Natural killer cell treated with Interleukin-12 subunit alpha and Interleukin-12 subunit beta and Interleukin-15 and Interleukin-18, amount 100 ng/mL, for 72 hours (primary cell): ENCODE data around the gene RAMP1. TPM values are rescaled to one million over a fixed set of nuclear protein-coding genes. Genes with fewer than 3 reads are reported as not detected.
"Not testable (repeated sequence)": the region's sequence is repeated elsewhere in the genome, so short reads cannot be mapped to it uniquely, and the experiment has no call there.

Experiments
- ATAC-seq, 2 donors: fragments of 150-1000 bp; cut with Tn5 transposase in 1 of 2; sonication (Bioruptor Pico), chemical (Tn5 transposase) in 1 of 2; 2 replicates each; pipeline ENCODE4 v1.10.0; 2021
- DNase-seq: peaks from one replicate; pipeline ENCODE4 v3.0.0; 2022; ENCODE audit warnings: low spot score
- H3K27ac Mint-ChIP-seq, 2 donors: 1 replicate in 1 of 2; 2 replicates in 1 of 2; pipeline ENCODE4 v1.8.0; 2022; ENCODE audit warnings: mixed read lengths in 2 of 2, mild to moderate bottlenecking in 1 of 2, moderate library complexity in 1 of 2
- H3K27me3 Mint-ChIP-seq, 2 donors: 1 replicate in 1 of 2; 2 replicates in 1 of 2; pipeline ENCODE4 v1.8.0; 2022; ENCODE audit warnings: mixed read lengths in 2 of 2
- H3K36me3 Mint-ChIP-seq: one replicate; pipeline ENCODE4 v1.8.0; 2022; ENCODE audit warnings: mixed read lengths
- H3K4me1 Mint-ChIP-seq, 2 donors: 1 replicate in 1 of 2; 2 replicates in 1 of 2; pipeline ENCODE4 v1.8.0; 2022; ENCODE audit warnings: low read depth in 2 of 2, mixed read lengths in 2 of 2, mild to moderate bottlenecking in 1 of 2
- H3K4me3 Mint-ChIP-seq: one replicate; pipeline ENCODE4 v1.8.0; 2022; ENCODE audit warnings: mixed read lengths
- H3K9me3 Mint-ChIP-seq: 2 replicates; pipeline ENCODE4 v1.8.0; 2022; ENCODE audit warnings: mixed read lengths
- total RNA-seq, 2 donors: library from RNA; stranded (reverse); gene quantifications; one replicate each; pipeline ENCODE4 v1.2.3, GENCODE V29; 2022

RAMP1 gene
- total RNA-seq, 2 donors from 2014 or later, result 1.5 to 7.4 TPM

DNA sequence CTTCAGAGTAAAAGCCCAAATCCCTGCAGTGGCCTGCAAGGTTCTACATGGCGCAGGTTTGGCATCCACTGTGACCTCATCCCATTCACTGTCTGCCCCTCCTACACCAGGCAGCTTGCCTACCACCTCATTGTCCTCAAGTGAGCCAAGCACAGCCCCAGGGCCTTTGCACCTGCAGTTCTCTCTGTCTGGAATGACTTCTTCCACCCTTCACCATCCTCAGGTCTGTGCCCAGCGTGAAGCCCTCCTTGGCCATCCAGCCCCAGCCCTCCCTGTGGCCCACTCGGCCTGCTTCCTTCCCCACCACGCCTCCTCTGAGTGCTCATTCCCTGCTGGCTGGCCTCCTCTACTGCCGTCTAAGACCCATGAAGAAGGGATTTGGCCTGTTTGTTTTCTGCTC is 74.8 kb downstream of the RAMP1 start:
- no peaks in the 10 kb centered on the region for H3K27me3 Mint-ChIP-seq
- no peaks in the 10 kb centered on the region for H3K36me3 Mint-ChIP-seq
- no peaks in the 10 kb centered on the region for H3K9me3 Mint-ChIP-seq
- H3K4me3 Mint-ChIP-seq, result no peak overlapping the region
- H3K4me1 Mint-ChIP-seq, result peaks cover 0 to 22% of the 10 kb centered on the region in 2 donors
- ATAC-seq, result no peak
- peak overlapping the region in 1 of 2 donors; percentile 7 for H3K27ac Mint-ChIP-seq
- no peak for DNase-seq

DNA sequence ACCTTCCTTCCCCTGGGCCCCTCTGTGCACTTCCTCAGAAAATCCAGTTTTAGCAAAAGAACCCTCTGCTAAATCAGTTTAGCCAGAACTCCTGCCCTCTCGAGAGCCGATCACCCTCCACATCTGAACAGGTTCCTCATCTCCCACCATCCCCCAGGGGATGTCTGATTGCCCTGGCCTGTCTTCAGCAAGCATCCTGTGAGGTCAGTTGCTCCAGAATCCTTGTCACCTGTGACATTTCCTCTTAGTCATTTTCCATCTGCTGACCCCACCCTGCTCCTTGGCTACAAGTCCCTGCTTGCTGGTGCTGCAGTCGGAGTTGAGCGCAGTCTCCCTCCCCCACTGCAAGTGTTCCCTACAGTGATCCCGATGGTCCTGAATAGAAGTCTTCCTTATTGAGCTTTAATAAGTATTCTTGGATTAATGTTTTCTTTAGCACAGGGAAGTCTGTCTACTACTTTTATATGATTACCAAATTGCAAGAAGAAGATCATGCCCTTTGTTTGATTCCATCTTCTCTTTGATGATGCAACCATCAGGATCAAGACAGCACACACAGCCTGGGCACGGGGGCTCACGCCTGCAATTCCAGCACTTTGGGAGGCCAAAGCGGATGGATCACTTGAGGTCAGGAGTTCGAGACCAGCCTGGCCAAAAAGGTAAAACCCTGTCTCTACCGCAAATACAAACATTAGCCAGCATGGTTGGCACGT is 76.5 kb downstream of the RAMP1 start:
- Mint-ChIP-seq H3K4me3 (no peak overlapping the region), H3K36me3 (no peaks in the 10 kb centered on the region), H3K9me3 (no peaks in the 10 kb centered on the region), H3K27ac (no peak overlapping the region), H3K27me3 (no peaks in the 10 kb centered on the region), H3K4me1 (peaks cover 13 to 36% of the 10 kb centered on the region in 2 donors)
- no peak for ATAC-seq
- DNase-seq, result no peak

DNA sequence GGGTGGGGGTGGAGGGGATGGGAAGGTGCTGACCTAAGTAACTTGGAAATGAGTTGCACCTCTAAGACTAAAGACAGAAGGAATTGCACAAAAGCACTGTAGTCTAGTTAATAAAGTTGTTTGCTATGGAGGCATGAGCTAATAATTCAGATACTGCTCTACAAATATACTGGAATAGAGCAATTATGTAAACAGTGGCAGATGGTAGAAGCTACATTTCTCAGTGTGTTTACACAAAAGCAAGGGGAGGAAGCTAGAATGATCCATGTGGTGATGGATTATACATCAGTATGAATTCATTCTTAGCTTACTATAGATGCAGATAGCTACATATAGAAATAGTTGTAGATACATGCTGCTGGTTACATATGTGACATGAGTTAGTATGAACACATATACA is 79.8 kb downstream of the RAMP1 start:
- H3K9me3 Mint-ChIP-seq, result no peaks in the 10 kb centered on the region
- DNase-seq (no peak), ATAC-seq (no peak)
- H3K4me3 Mint-ChIP-seq, result no peak overlapping the region
- H3K27me3 Mint-ChIP-seq, result no peaks in the 10 kb centered on the region
- no peaks in the 10 kb centered on the region for H3K36me3 Mint-ChIP-seq
- peaks cover 38 to 56% of the 10 kb centered on the region in 2 donors for H3K4me1 Mint-ChIP-seq
- no peak overlapping the region for H3K27ac Mint-ChIP-seq

GRCh38 chr2:237940828-237941227 is 81.4 kb downstream of the RAMP1 start:
- Mint-ChIP-seq H3K27me3 (no peaks in the 10 kb centered on the region), H3K9me3 (no peaks in the 10 kb centered on the region), H3K27ac (peak overlapping the region; percentile 39 to 81), H3K4me3 (no peak overlapping the region), H3K4me1 (peaks cover 51 to 66% of the 10 kb centered on the region in 2 donors), H3K36me3 (peaks cover under 1% of the 10 kb centered on the region)
- ATAC-seq (no peak), DNase-seq (no peak)

- Mint-ChIP-seq H3K27ac (peak overlapping the region; percentile 73 to 81), H3K4me1 (peaks cover 55 to 67% of the 10 kb centered on the region in 2 donors), H3K9me3 (peaks cover 3% of the 10 kb centered on the region), H3K36me3 (peaks cover 5% of the 10 kb centered on the region), H3K4me3 (peak overlapping the region; percentile 52), H3K27me3 (no peaks in the 10 kb centered on the region)
- ATAC-seq (no peak), DNase-seq (no peak)
Measured at GRCh38 chr2:237941239-237941638, 81.8 kb downstream of the RAMP1 start.

DNA sequence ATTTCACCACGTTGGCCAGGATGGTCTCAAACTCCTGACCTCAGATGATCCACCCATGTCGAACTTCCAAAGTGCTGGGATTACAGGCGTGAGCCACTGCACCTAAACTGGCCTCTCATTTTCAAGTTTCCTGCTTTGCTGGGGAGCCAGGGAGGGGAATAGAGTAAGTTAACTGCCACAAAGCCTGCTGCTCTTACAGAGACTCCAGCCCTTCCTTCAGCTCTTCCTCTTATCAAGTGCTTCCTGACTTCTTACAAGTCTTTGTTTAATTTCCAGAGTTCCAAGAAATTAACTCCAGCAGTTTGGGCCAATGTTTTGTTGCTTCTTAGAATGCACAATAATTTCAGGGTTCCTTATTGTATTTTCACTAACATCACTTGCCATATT is 83.1 kb downstream of the RAMP1 start:
- Mint-ChIP-seq H3K27me3 (no peaks in the 10 kb centered on the region), H3K4me3 (peak overlapping the region; percentile 52), H3K9me3 (peaks cover 10% of the 10 kb centered on the region), H3K36me3 (peaks cover 12% of the 10 kb centered on the region), H3K4me1 (peaks cover 66 to 78% of the 10 kb centered on the region in 2 donors), H3K27ac (peak overlapping the region; percentile 73 to 81)
- no peak for ATAC-seq
- no peak for DNase-seq

DNA sequence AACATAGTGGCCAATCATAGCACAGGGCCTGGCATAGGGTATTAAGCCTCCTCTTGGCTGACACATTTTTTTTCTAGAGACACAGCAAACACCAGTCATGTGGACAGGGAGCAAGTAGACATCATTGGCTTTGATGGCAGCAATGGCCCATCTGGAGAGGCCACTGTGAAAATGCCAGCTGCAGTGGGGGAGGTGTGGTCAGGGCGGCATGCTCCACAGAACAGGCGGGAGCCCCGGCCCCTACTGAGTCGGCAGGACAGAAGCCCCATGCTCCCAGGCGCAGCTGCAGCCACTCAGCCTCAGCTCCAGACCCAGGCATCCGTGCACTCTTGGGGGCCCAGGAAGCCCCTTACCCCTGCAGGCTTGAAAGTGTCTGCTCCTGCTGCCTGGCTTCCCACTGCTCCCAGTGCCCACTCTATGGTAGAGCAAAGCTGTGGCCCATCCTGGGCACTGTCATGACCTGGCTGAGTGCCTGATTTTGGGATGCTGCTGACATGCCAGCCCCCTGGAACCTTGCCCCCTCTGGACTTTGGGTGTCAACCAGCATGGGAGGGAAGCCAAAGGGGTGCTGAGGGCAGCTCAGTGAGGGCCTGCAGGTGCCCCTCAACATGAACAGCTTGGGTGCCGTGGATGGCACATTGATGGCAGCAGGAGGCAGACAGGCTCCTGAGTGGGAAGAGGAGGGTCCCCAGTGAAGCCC is 84.1 kb downstream of the RAMP1 start:
- Mint-ChIP-seq H3K36me3 (peaks cover 12% of the 10 kb centered on the region), H3K9me3 (peaks cover 10% of the 10 kb centered on the region), H3K4me1 (peaks cover 66 to 82% of the 10 kb centered on the region in 2 donors), H3K27ac (peak overlapping the region; percentile 73 to 81), H3K27me3 (no peaks in the 10 kb centered on the region), H3K4me3 (peak overlapping the region; percentile 52)
- ATAC-seq (peak in 1 of 2 donors; percentile 56), DNase-seq (no peak)

GRCh38 chr2:237944302-237944701 is 84.9 kb downstream of the RAMP1 start:
- no peaks in the 10 kb centered on the region for H3K27me3 Mint-ChIP-seq
- H3K27ac Mint-ChIP-seq, result peak overlapping the region; percentile 61 to 63
- H3K4me3 Mint-ChIP-seq, result peak overlapping the region; percentile 41

DNA sequence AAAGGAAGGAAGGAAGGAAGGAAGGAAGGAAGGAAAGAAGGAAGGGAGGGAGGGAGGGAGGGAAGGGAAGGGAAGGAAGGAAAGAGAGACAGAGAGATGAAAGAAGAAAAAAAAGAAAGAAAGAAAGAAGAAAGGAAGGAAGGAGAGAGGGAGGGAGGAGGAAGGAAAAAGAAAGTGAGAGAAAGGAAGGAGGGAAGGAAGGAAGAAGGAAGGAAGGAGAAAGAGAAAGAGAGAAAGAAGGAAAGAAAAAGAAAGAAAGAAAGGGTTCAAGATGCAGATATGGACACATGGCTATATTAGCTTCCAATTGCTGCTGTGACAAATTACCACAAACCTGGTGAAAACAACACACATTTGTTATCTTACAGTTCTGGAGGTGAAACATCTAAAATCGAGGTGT is 87.0 kb downstream of the RAMP1 start:
- Mint-ChIP-seq H3K4me3 (peak overlapping the region; percentile 56), H3K9me3 (peaks cover 10% of the 10 kb centered on the region), H3K4me1 (peaks cover 49 to 61% of the 10 kb centered on the region in 2 donors), H3K27ac (peak overlapping the region; percentile 47 to 78), H3K36me3 (peaks cover 12% of the 10 kb centered on the region), H3K27me3 (no peaks in the 10 kb centered on the region)
- no peak for ATAC-seq
- no peak for DNase-seq

More at GRCh38 chr2:237944302-237944701, 84.9 kb downstream of the RAMP1 start:
- peaks cover 10% of the 10 kb centered on the region for H3K9me3 Mint-ChIP-seq
- no peak for ATAC-seq
- peaks cover 65 to 77% of the 10 kb centered on the region in 2 donors for H3K4me1 Mint-ChIP-seq
- no peak for DNase-seq
- peaks cover 12% of the 10 kb centered on the region for H3K36me3 Mint-ChIP-seq

DNA sequence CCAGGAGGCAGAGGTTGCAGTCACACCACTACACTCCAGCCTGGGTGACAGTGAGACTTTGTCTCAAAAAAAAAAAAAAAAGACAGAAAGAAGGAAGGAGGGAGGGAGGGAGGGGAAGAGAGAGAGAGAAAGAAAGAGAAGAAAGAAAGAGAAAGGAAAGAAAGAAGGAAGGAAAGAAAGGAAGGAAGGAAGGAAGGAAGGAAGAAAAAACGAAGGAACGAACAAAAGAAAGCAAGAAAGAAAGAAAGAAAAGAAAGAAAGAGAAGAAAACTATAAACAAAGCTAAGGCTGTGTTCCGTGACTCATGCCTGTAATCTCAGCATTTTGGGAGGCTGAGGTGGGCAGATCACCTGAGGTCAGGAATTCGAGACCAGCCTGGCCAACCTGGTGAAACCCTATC is 91.9 kb downstream of the RAMP1 start:
- H3K27ac Mint-ChIP-seq, H3K4me3 Mint-ChIP-seq, DNase-seq, ATAC-seq, H3K36me3 Mint-ChIP-seq, H3K9me3 Mint-ChIP-seq, H3K27me3 Mint-ChIP-seq: not testable (repeated sequence)
- H3K4me1 Mint-ChIP-seq, result peaks cover 9 to 21% of the 10 kb centered on the region in 2 donors

GRCh38 chr2:237951878-237952277 is 92.5 kb downstream of the RAMP1 start:
- no peak overlapping the region for H3K4me3 Mint-ChIP-seq
- H3K27ac Mint-ChIP-seq, result peak overlapping the region in 1 of 2 donors; percentile 18
- H3K9me3 Mint-ChIP-seq, result peaks cover 3% of the 10 kb centered on the region
- H3K4me1 Mint-ChIP-seq, result peaks cover 6 to 19% of the 10 kb centered on the region in 2 donors
- no peak for DNase-seq
- H3K36me3 Mint-ChIP-seq, result peaks cover 4% of the 10 kb centered on the region
- no peak for ATAC-seq
- peaks cover 0 to under 1% of the 10 kb centered on the region in 2 donors for H3K27me3 Mint-ChIP-seq

DNA sequence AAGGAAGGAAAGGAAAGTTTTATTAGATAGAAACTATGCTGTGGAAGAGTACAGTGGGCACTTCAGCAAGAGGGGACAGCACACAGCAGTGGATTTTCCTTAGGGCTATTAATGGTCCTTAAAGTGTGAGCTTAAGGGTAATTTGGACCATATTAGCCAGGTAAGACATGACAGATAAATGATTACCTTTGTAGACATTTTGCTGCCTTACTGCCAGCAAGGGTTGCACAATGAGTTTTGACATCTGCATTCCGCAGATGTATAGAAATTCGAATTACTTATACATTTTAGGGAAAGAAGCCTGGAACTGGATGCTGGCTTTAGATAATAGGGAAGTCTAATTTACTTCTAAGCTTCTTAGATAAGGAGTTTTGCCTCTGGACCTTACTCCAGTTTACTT is 93.4 kb downstream of the RAMP1 start:
- Mint-ChIP-seq H3K9me3 (no peaks in the 10 kb centered on the region), H3K36me3 (no peaks in the 10 kb centered on the region), H3K4me1 (peaks cover 0 to 19% of the 10 kb centered on the region in 2 donors), H3K27me3 (peaks cover 5 to 7% of the 10 kb centered on the region in 2 donors), H3K4me3 (no peak overlapping the region), H3K27ac (no peak overlapping the region)
- ATAC-seq (no peak), DNase-seq (no peak)

- ATAC-seq (peak; percentile 58 to 85), DNase-seq (peak; percentile 71)
- Mint-ChIP-seq H3K4me3 (no peak overlapping the region), H3K9me3 (no peaks in the 10 kb centered on the region), H3K36me3 (no peaks in the 10 kb centered on the region), H3K4me1 (peaks cover 0 to 16% of the 10 kb centered on the region in 2 donors), H3K27me3 (peaks cover 5 to 7% of the 10 kb centered on the region in 2 donors), H3K27ac (no peak overlapping the region)
Measured at GRCh38 chr2:237955640-237956401, 96.4 kb downstream of the RAMP1 start.

DNA sequence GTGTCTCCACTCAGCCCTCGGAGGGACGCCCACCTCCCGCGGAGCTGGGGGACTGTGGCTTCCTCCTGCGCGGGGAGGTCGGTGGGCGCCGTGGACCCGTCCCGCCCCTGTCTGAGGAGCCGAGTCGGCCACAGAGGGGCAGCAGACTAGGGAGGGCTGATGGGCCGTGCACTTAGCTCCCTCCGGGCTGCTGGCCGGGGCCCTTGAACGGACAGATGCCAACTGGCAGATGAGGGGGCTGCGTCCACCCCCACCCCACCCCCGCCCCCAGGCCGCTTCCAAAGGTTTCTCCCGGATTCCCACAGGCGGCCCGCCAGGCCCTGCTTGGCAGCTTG is 96.9 kb downstream of the RAMP1 start:
- DNase-seq (no peak), ATAC-seq (no peak)
- Mint-ChIP-seq H3K4me1 (peaks cover 0 to 16% of the 10 kb centered on the region in 2 donors), H3K36me3 (no peaks in the 10 kb centered on the region), H3K9me3 (no peaks in the 10 kb centered on the region), H3K27ac (no peak overlapping the region), H3K4me3 (no peak overlapping the region), H3K27me3 (peaks cover 5 to 7% of the 10 kb centered on the region in 2 donors)
